Body of pancreas (tissue), 4 donors: ENCODE results near the gene ABCB9. TPM values are rescaled to one million over a fixed set of nuclear protein-coding genes. Genes with fewer than 3 reads are reported as not detected.
A peak's percentile ranks its signal among the peaks of the same experiment; 100 is the strongest.

Experiments used
- ATAC-seq: fragments of 150-250 bp; one replicate; pipeline ENCODE4 v1.9.1; 2016
- DNase-seq, 4 donors: peaks; one replicate each; pipeline ENCODE4 v3.0.0-alpha.2; 2019
- H3K27ac ChIP-seq, 4 donors: fragments of 200-600 bp; sonication (generic); 1 replicate in 3 of 4; 2 replicates in 1 of 4; pipeline versions ENCODE4 v1.5.1 to v1.6.1; 2016 to 2019; ENCODE audit warnings: mild to moderate bottlenecking in 1 of 4, mixed read lengths in 1 of 4, moderate library complexity in 1 of 4
- H3K27me3 ChIP-seq, 2 donors: fragments of 200-600 bp; sonication (generic); one replicate each; pipeline ENCODE4 v1.6.0; 2016; ENCODE audit warnings: mild to moderate bottlenecking in 1 of 2
- H3K36me3 ChIP-seq, 2 donors: fragments of 200-600 bp; sonication (generic); replicated peaks in 1 of 2; 2 replicates each; pipeline ENCODE4 v1.5.1; 2016; ENCODE audit warnings: low read depth in 2 of 2; ENCODE audit not compliant: insufficient read depth in 1 of 2
- H3K4me1 ChIP-seq: fragments of 200-600 bp; sonication (generic); one replicate; pipeline ENCODE4 v1.6.0; 2016
- H3K4me3 ChIP-seq, 2 donors: fragments of 200-600 bp; sonication (generic); 1 replicate in 1 of 2; 2 replicates in 1 of 2; pipeline ENCODE4 v1.5.1; 2016 to 2019
- H3K9me3 ChIP-seq, 3 donors: fragments of 200-600 bp; sonication (generic); 1 replicate in 2 of 3; 2 replicates in 1 of 3; pipeline ENCODE4 v1.5.1; 2016
- POLR2A ChIP-seq, 3 donors: fragments of 450-650 bp; IDR thresholded peaks; one replicate each; pipeline ENCODE4 v1.6.1; 2016; ENCODE audit warnings: antibody characterized with exemption in 3 of 3, mild to moderate bottlenecking in 2 of 3
- WGBS, 2 donors: methylation state at CpG; one replicate each; pipeline ENCODE4 v1.1.5; 2017; 5-methylcytosine and 5-hydroxymethylcytosine counted together
- intact Hi-C: fragments of 100-400 bp; cut with DNase I; formaldehyde crosslinking; loops from one replicate; pipeline ENCODE4 v1.15.1; 2023
- total RNA-seq, 2 donors: library from RNA; depleted of rRNA; stranded (reverse); fragments of >200 nt; gene quantifications; one replicate each; pipeline ENCODE4 v1.1.0, GENCODE V29; 2016
- TF ChIP-seq, protein P1 (sequence below), 7 experiments: fragments of 450-650 bp in 4 of 7; fragments of 200-600 bp in 3 of 7; sonication (generic) in 3 of 7; IDR thresholded peaks; one replicate each; pipeline ENCODE4 v1.5.1; 2016 to 2019; ENCODE audit warnings: antibody characterized with exemption in 7 of 7

The ABCB9 gene
- total RNA-seq, 2 donors from 2014 or later = 5.2 to 7.9 TPM

DNA sequence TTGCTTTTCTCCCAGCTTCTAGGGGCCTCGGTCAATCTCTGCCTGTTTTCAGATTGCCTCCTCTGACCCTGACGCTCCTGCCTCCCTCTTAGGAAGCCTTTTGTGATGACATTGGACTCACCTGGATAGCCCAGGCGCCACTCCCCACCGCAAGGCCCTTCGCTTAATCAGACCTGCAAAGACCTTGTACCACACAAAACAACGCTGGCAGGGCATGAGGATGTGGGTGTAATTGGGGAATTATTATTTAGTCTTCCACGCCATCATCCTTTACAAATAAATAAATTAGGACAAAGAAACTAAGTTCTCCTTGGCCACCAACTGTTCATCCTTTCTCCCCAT is 62.6 kb downstream of the ABCB9 start:
- ATAC-seq (no peak), DNase-seq (peak in 1 of 4 donors; percentile 25)
- H3K27ac ChIP-seq = peak overlapping the region in 3 of 4 donors; percentile 8 to 57 (median 11)
- no peaks in the 10 kb centered on the region for H3K9me3 ChIP-seq
- 50 to 53% methylated on average over 7 of the region's 7 CpGs for WGBS, 2 donors
- intact Hi-C loops = no loop called here
- H3K27me3 ChIP-seq = no peaks in the 10 kb centered on the region
- peaks cover 26% of the 10 kb centered on the region for H3K4me1 ChIP-seq
- no peaks in the 10 kb centered on the region for H3K36me3 ChIP-seq
- no peak overlapping the region for H3K4me3 ChIP-seq
- TF ChIP-seq, protein P1, sequence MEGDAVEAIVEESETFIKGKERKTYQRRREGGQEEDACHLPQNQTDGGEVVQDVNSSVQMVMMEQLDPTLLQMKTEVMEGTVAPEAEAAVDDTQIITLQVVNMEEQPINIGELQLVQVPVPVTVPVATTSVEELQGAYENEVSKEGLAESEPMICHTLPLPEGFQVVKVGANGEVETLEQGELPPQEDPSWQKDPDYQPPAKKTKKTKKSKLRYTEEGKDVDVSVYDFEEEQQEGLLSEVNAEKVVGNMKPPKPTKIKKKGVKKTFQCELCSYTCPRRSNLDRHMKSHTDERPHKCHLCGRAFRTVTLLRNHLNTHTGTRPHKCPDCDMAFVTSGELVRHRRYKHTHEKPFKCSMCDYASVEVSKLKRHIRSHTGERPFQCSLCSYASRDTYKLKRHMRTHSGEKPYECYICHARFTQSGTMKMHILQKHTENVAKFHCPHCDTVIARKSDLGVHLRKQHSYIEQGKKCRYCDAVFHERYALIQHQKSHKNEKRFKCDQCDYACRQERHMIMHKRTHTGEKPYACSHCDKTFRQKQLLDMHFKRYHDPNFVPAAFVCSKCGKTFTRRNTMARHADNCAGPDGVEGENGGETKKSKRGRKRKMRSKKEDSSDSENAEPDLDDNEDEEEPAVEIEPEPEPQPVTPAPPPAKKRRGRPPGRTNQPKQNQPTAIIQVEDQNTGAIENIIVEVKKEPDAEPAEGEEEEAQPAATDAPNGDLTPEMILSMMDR (IDR thresholded peaks at IDR 0.05) = no peak
- no peak for TF ChIP-seq POLR2A (IDR thresholded peaks at IDR 0.05)

DNA sequence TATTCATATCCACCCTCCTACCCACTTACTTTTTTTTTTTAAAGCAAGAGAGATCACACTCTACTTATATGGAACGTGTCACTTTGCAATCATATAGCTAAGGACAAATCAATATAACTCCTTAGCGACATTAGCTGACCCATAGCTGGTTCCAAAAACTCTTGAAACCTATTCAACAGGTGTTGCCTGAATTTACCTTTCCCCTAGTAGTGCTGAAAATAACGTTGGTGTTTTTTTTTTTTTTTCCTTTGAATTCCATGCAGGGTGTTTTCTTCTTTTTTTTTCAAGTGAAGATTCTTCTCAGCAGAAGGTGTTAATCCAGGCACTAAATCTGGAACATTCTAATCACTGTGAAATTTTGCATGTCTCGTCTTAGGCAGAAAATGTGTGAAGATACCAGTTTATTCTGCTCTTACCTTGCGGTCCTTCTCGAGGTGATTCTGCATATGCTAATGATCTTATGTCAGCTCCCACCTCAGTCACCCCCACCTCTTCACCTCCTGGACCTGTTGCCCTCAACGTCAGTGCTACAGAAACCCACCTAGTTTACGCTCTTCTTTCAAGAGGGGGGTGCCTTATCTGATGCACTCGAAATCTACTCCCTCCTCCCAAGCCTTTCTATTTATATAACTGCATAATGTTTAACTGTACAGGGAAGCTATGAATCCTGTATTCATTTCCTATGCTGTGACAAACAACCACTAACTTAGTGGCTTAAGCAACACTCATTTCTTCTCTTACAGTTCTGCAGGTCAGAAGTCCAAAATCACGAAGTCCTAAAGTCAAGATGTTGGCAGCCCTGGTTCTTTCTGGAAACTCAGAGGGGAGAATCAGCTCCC is 63.2 kb downstream of the ABCB9 start:
- Histone ChIP-seq H3K36me3 (no peaks in the 10 kb centered on the region), H3K4me1 (peaks cover 31% of the 10 kb centered on the region), H3K27me3 (no peaks in the 10 kb centered on the region), H3K27ac (peak overlapping the region in 3 of 4 donors; percentile 8 to 57 (median 11)), H3K9me3 (no peaks in the 10 kb centered on the region), H3K4me3 (no peak overlapping the region)
- intact Hi-C loops = no loop called here
- DNase-seq (no peak), ATAC-seq (no peak)
- WGBS, 2 donors = 11 to 12% methylated on average over 10 of the region's 10 CpGs
- no peak for TF ChIP-seq POLR2A (IDR thresholded peaks at IDR 0.05)
- TF ChIP-seq, protein P1 (IDR thresholded peaks at IDR 0.05) = no peak

DNA sequence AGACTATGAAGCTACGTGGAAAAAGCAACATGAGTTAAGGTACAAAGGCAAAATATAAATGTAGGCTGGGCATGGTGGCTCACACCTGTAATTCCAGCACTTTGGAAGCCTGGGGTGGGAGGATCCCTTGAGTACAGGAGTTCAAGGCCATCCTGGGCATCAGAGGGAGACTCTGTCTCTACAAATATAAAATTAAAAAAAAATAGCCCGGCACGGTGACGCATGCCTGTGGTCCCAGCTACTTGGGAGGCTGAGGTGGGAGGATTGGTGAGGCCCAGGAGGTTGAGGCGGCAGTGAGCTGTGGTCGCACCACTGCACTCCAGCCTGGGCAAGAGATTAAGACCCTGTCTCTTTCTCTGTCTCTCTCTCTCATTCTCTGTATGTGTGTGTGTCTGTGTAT is 66.4 kb downstream of the ABCB9 start:
- no peaks in the 10 kb centered on the region for H3K9me3 ChIP-seq
- no peak overlapping the region for H3K4me3 ChIP-seq
- peaks cover 40% of the 10 kb centered on the region for H3K4me1 ChIP-seq
- no peak for DNase-seq
- H3K36me3 ChIP-seq = no peaks in the 10 kb centered on the region
- intact Hi-C loops = no loop called here
- H3K27ac ChIP-seq = peak overlapping the region in 2 of 4 donors; percentile 67 to 98
- TF ChIP-seq, protein P1 (IDR thresholded peaks at IDR 0.05) = no peak
- TF ChIP-seq POLR2A (IDR thresholded peaks at IDR 0.05) = no peak
- WGBS, 2 donors = 93 to 99% methylated on average over 6 of the region's 6 CpGs
- H3K27me3 ChIP-seq = no peaks in the 10 kb centered on the region
- ATAC-seq = no peak

DNA sequence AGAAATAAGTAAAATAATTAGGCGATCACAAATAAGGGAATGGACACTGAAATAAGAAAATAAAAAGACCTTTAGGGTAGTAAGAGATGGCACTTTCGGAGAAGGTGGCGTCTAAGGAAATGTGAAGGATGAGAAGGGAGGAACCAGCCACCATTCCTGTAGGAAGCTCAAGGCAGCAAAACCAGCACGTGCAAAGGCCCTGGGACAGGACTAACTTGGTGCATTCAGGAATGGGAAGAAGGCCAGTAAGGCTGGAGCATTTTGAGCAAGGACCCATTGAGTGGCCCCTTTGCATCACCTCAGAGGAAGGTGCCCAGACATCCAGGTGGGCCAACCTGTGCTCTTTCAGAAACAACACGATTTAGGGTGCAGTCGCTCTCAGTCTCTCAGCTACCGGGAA is 69.6 kb downstream of the ABCB9 start:
- 91 to 95% methylated on average over 7 of the region's 7 CpGs for WGBS, 2 donors
- DNase-seq = no peak
- H3K27me3 ChIP-seq = no peaks in the 10 kb centered on the region
- TF ChIP-seq, protein P1 (IDR thresholded peaks at IDR 0.05) = no peak
- no peak for TF ChIP-seq POLR2A (IDR thresholded peaks at IDR 0.05)
- no peak overlapping the region for H3K4me3 ChIP-seq
- no peaks in the 10 kb centered on the region for H3K9me3 ChIP-seq
- no peaks in the 10 kb centered on the region for H3K36me3 ChIP-seq
- ATAC-seq = no peak
- intact Hi-C loops = no loop called here
- H3K4me1 ChIP-seq = peaks cover 55% of the 10 kb centered on the region
- H3K27ac ChIP-seq = peak overlapping the region in 3 of 4 donors; percentile 84 to 99 (median 98)
